Erythroblast (primary cell): ENCODE data around the gene JMJD6.

Experiments used
- GATA1 ChIP-seq: IDR thresholded peaks from 2 replicates; pipeline ENCODE4 v1.6.1; 2011; ENCODE audit warnings: low read depth, mild to moderate bottlenecking, control low read depth, low read length, moderate library complexity
- POLR2A ChIP-seq: IDR thresholded peaks from 2 replicates; pipeline ENCODE4 v1.6.1; 2011; ENCODE audit warnings: mild to moderate bottlenecking, low read length

- TF ChIP-seq POLR2A: no peak
- no peak for TF ChIP-seq GATA1
Observed at GRCh38 chr17:76695059-76695831, 31.2 kb downstream of the JMJD6 start.
